Left colon (tissue), 2 donors: Measurements from ENCODE around the gene ZNF600. TPM values are rescaled to one million over a fixed set of nuclear protein-coding genes. Genes with fewer than 3 reads are reported as not detected.
"Not testable (repeated sequence)": the region's sequence is repeated elsewhere in the genome, so short reads cannot be mapped to it uniquely, and the experiment has no call there.

Source experiments
- ATAC-seq: fragments of 200-7000 bp; cut with Tn5 transposase; one replicate; pipeline ENCODE4 v1.9.1; 2020; ENCODE audit warnings: mild to moderate bottlenecking, moderate library complexity
- DNase-seq, 2 donors: peaks; one replicate each; pipeline ENCODE4 v3.0.0-alpha.2; 2020
- intact Hi-C, 2 donors: fragments of 100-400 bp; cut with DNase I in 1 of 2; cut with micrococcal nuclease in 1 of 2; formaldehyde crosslinking; loops; one replicate each; pipeline versions ENCODE4 v1.11.2 to v1.14.0; 2022; cut with DNase I, micrococcal nuclease
- long read RNA-seq: library from polyadenylated mRNA; unstranded; transcript quantifications from one replicate; pipeline ENCODE4 v2.0.0, GENCODE V29; 2021
- total RNA-seq, 2 donors: library from RNA; stranded (reverse); fragmentation: NEBNext Ultra II Directional; extraction: Animal tissue kit (Norgen Biotek cat#: 25700); gene quantifications; one replicate each; pipeline ENCODE4 v1.2.1, GENCODE V29; 2021
- donor health status: DM: no; HTN: no; CAD: no.
- donor health status: DM: yes; HTN: yes; CAD: no.

Gene ZNF600
- total RNA-seq = 10 to 100 TPM; 11.8 to 12.0 TPM
- long read RNA-seq, transcript ZNF600-208 (4 exons, 3,645 nt) = major isoform, 9 of 25 reads
- long read RNA-seq, partial matches to known transcripts = 3 of 25 reads
- long read RNA-seq, other reads (novel, unspliced or antisense) = 12 of 25 reads

DNA sequence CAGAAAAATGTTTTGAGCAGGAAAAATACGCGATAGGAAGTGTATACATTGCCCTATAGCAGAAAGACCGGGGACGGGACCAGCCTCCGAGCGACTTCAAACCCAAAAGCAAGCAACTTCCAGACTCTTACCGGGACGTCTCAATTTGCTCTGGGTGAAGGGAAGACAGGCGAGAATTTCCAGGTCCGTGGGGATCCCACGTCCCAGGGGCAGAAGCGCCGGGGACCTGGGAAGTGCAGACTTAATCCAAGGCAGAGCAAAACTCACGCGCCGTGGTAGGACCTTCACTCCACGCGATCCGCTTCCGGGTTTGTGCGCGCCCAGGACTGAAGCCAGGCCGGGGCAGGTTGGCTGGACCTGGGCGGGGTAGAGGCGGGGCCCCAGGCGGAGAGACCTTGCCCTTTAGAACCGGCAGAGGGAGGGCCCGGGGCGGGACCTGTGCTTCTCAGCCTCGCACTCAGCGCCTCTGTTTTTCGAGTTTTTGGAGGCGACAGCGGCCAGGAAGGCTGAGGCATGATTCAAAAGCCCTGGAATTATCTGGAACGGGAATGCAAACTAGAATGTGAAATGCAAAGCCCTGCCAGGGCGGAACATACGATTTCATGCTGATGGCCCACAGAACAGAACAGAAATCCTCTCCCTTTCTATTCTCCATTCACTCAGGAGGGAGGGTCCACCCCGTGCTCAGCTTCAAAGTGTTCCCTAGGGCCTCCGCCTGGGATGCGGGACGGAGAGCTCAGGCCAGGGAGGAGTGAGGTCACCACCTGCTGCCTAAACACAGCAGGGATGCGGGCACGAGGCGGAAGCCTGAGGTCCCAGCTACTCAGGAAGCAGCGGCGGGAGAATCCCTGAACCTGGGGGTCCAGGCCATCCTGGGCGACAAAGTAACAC lies at the start of gene ZNF600:
ZNF600 (minus strand) TSS at position 328 of the 891 bp plus-strand sequence. CDS start 7,903 bp downstream, outside the sequence.
- DNase-seq = peak; percentile 89 to 94
- intact Hi-C loops = not testable (repeated sequence)
- peak; percentile 99 for ATAC-seq

DNA sequence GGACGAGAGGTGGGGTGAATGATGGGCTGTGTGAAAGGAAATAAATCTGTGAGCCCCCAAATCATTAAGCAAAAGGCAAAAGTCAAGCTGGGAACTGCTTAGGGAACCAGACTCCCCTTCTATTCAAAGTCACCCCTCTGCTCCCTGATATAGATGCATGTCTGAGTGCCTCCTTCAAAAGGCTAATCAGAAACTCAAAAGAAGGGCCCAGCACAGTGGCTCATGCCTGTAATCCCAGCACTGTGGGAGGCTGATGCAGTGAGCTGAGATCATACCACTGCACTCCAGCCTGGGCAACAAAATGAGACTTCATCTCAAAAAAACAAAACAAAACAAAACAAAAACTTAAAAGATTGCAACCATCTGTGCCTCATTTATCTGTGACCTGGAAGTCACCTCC lies 47.7 kb upstream of the ZNF600 start:
- intact Hi-C loops, ATAC-seq, DNase-seq: not testable (repeated sequence)

DNA sequence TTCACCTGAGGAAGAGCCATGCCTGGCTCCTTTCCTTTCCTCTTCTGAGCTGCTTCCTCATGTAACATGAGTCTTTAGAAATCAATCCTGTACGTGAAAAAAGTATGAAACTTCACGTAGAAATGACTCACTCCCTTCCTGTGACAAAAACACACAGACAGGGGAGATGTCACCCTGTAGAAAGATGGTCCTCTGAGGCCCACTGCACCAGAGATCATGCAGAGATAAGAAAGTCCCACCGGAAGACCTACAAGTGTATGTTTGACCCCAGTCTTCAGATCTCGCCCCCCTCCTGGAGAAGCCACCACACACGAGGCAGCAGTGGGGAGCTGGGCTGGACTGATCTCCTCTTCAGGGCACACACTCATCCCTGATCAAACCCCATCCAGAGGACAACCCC lies 47.0 kb upstream of the ZNF600 start:
- intact Hi-C loops, ATAC-seq, DNase-seq: not testable (repeated sequence)

GRCh38 chr19:52829866-52830265 lies 43.3 kb upstream of the ZNF600 start:
- ATAC-seq, intact Hi-C loops: not testable (repeated sequence)

GRCh38 chr19:52825765-52826164 lies 39.2 kb upstream of the ZNF600 start:
- intact Hi-C loops = no loop called here
- DNase-seq (no peak), ATAC-seq (no peak)

More at GRCh38 chr19:52829866-52830265, 43.3 kb upstream of the ZNF600 start:
- not testable (repeated sequence) for DNase-seq

DNA sequence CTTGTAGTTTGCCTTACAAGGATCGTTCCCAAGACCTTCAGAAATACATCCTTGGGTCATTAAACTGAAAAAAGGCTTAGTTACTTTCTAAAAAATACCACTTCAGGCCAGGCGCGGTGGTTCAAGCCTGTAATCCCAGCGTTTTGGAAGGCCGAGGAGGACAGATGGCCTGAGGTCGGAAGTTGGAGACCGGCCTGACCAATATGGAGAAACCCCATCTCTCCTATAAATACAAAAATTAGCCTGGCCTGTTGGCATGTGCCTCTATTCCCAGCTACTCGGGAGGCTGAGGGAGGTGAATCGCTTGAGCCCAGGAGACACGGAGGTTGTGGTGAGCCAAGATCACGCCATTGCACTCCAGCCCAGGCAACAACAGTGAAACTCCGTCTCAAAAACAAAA lies 37.1 kb upstream of the ZNF600 start:
- intact Hi-C loops = no loop called here
- ATAC-seq (no peak), DNase-seq (no peak)

GRCh38 chr19:52821204-52821960 lies 34.8 kb upstream of the ZNF600 start, which contains the start of gene ZNF28:
TSS of gene ZNF28 (minus strand) at chr19:52821633. CDS start at chr19:52817958, 3,675 bp downstream.
- ATAC-seq = peak; percentile 100
- intact Hi-C loops = not testable (repeated sequence)
- peak; percentile 82 for DNase-seq

DNA sequence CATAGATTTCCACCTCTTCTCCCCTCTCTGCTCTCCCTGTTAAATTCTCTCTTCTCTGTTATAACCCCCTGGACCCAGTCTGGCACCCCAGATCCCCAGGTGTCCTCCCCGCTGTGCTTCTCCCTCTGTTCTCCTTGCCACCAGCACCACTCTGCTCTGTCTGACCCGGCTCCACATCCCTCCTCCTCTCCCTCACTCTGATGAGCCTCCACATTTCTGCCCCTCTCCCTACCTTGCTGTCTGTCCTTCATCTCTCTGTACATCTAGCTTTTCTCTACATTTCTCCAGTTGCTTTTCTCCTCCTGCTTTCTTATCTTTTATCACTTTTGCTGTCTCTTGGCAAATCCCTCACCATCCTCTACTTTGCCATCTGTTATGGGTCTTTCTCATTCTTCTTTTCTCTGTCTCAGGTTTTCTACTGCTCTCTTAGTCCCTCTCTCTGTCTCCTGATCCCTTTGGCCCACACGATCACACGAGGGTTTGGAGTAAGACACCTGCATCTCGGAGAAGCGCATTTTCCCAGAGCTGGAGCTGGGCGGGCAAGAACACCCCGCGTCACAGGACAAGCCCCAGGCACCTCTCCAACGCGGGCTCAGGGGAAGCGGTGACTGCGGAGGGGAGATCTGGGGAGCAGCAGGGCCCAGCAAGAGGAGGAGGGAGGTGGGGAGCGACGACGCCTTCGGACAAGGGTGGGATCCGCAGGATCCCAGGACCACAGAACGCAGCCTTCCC lies 34.0 kb upstream of the ZNF600 start:
- peak; percentile 37 to 38 for DNase-seq
- ATAC-seq = peak; percentile 57
- intact Hi-C loops = not testable (repeated sequence)

GRCh38 chr19:52809801-52810200 lies 23.2 kb upstream of the ZNF600 start:
- ATAC-seq (no peak), DNase-seq (no peak)
- intact Hi-C loops = no loop called here

DNA sequence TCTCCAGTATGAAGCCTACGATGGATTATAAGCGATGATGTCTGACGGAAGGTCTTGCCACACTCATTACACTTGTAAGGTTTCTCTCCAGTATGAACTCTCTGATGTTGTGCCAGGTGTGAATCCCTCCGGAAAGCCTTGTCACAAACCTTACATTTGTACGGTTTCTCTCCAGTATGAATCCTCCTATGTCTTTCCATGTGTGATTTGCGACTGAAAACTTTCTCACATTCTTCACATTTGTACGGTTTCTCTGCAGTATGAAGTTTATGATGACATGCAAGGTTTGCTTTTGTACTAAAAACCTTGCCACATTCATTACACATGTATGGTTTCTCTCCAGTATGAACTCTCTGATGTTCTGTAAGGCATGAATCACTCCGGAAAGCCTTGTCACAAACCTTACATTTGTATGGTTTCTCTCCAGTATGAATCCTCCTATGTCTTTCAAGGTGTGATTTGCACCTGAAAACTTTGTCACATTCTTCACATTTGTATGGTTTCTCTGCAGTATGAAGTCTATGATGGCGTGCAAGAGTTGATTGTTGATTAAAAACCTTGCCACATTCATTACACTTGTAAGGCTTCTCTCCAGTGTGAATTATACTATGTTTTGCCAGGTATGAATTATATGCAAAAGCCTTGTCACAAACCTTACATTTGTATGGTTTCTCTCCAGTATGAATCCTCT lies 13.5 kb upstream of the ZNF600 start:
- intact Hi-C loops, ATAC-seq, DNase-seq: not testable (repeated sequence)

DNA sequence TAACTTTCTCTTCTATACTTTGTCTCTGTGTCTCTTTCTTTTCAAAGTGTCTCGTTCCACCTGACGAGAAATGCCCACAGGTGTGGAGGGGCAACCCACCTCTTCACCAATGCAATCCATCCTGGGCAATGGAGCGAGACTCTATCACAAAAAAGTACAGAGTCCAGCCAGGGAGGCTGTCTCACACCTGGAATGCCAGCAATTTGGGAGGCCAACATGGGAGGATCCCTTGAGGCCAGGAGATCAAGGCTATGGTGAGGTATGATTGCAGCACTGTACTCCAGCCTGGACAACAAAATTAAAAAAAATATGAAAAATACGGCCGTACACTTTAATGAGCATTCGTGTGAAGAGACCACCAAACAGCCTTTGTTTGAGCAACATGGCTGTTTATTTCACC lies 2.8 kb upstream of the ZNF600 start:
- ATAC-seq (no peak), DNase-seq (no peak)
- intact Hi-C loops = no loop called here

DNA sequence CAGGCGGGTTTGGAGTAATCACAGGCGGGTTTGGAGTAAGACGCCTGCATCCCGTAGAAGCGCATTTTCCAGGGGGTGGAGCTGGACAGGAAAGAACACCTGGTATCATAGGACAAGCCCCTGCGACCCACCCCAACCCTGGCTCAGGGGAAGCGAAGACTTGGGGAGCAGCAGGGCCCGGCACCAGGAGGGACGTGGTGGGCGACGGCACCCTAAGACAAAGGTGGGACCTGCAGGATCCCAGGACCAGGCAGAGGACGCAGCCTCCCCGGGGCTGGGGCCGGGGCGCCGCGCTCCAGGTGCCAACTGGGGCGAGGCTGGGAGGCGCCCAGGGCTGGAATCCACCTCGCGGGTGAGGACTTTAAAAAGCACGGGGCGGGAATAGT lies 520 bp downstream of the ZNF600 start:
- DNase-seq (peak in 1 of 2 donors; percentile 41), ATAC-seq (peak; percentile 76)
- intact Hi-C loops = no loop called here

GRCh38 chr19:52785506-52785905 lies 1.1 kb downstream of the ZNF600 start:
- no peak for DNase-seq
- ATAC-seq = no peak
- intact Hi-C loops = no loop called here

DNA sequence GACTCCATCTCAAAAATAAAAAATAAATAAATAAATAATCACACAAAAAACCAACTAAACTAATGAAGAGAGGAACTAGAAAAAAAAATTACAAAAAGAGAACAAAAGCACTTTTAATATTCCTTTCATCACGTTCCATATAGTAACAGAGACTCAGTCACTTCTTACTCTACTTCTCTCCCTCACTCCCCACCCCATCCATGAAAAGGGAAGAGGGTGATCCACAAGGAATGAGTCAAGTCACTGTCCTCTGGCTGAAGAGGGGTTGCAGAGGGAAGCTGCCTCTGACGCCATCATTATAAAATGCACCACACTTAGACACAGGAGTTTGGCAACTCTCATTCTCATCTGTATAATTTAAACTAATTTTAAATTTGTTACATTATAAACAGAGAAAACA lies 3.7 kb downstream of the ZNF600 start:
- ATAC-seq, DNase-seq, intact Hi-C loops: not testable (repeated sequence)

- DNase-seq = no peak
- ATAC-seq = no peak
- intact Hi-C loops = no loop called here
These were observed 7.8 kb downstream of the ZNF600 start for GRCh38 chr19:52778811-52779210.

DNA sequence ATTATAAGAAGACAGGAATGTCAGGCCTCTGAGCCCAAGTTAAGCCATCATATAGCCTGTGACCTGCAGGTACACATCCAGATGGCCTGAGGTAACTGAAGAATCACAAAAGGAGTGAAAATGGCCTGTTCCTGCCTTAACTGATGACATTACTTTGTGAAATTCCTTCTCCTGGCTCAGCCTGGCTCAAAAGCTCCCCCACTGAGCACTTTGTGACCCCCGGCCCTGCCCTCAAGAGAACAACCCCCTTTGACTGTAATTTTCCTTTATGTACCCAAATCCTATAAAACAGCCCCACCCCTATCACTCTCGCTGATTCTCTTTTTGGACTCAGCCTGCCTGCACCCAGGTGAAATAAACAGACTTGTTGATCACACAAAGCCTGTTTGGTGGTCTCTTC lies 30.1 kb downstream of the ZNF600 start:
- DNase-seq, ATAC-seq, intact Hi-C loops: not testable (repeated sequence)

DNA sequence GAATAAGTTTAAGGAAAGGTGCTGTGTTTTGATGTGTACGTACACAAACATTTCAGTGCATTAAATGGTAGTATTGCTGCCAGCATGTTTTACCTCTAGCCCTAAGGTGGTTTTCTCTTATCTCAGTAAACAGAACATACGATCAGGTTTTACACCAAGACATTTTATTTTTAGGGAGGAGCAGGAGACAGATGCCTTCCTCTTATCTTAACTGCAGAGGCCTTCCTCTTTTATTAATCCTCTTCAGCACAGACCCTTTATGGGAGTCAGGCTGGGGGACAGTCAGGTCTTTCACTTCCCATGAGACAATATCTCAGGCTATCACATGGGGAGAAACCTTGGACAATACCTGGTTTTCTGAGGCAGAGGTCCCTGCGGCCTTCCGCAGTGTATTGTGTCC lies 36.8 kb downstream of the ZNF600 start:
- intact Hi-C loops = no loop called here
- ATAC-seq = no peak

GRCh38 chr19:52748336-52748950 lies 38.1 kb downstream of the ZNF600 start:
- no peak for DNase-seq
- intact Hi-C loops = no loop called here
- peak; percentile 35 for ATAC-seq

More for the DNA sequence above, 36.8 kb downstream of the ZNF600 start:
- DNase-seq = no peak
